Measurements from ENCODE around the gene JCAD. TPM values are rescaled to one million over a fixed set of nuclear protein-coding genes. Genes with fewer than 3 reads are reported as not detected.

The JCAD gene
- polyA plus RNA-seq, 2 of the 4 experiments (the other 2 are of a cell fraction) = 4.4 to 6.4 TPM

GRCh38 chr10:30047924-30048531 lies 11.4 kb downstream of the JCAD start:
- Histone ChIP-seq H3K9me3 (no peaks in the 10 kb centered on the region), H3K4me2 (no peak overlapping the region), H3K27ac (no peak overlapping the region), H3K4me3 (no peak overlapping the region), H3K4me1 (peaks cover 16% of the 10 kb centered on the region)
- DNase-seq (ENCODE audit: low read depth in 1 of 2, low spot score in 1 of 2) = no peak
- ATAC-seq = no peak; a peak in 1 of 6 replicates
- FAIRE-seq = no peak
- CTCF ChIA-PET = interaction anchor here (1.1 to 1.4 kb wide), 2 partner anchors 17 to 50 kb away, joined by 3 read pairs; no protein-coding TSS in a partner anchor
- TF ChIP-seq REST (IDR thresholded peaks at IDR 0.05) (no peak), EHF (CRISPR knock-in tag; IDR thresholded peaks at IDR 0.05) (no peak), JUN (IDR thresholded peaks at IDR 0.05) (no peak), ZSCAN20 (CRISPR knock-in tag; IDR thresholded peaks at IDR 0.05) (no peak), BCL3 (IDR thresholded peaks at IDR 0.05) (no peak)
- POLR2A ChIA-PET = no interaction called here
- WGBS (ENCODE audit: missing lambda C conversion rate) = 81% methylated on average over 11 of the region's 11 CpGs

- no peak for FAIRE-seq
- CTCF ChIA-PET = interaction anchor here (1.1 to 1.4 kb wide), 2 partner anchors 18 to 49 kb away, joined by 3 read pairs; no protein-coding TSS in a partner anchor
Observed at GRCh38 chr10:30047430-30047829, 12.0 kb downstream of the JCAD start.

More at GRCh38 chr10:30047430-30047829, 12.0 kb downstream of the JCAD start:
- H3K4me3 ChIP-seq = no peak overlapping the region
- H3K9me3 ChIP-seq = no peaks in the 10 kb centered on the region
- H3K4me2 ChIP-seq = no peak overlapping the region
- POLR2A ChIA-PET = no interaction called here
- no peak overlapping the region for H3K27ac ChIP-seq
- WGBS (ENCODE audit: missing lambda C conversion rate) = 95% methylated on average over 18 of the region's 21 CpGs
- TF ChIP-seq JUNB (IDR thresholded peaks at IDR 0.05) (no peak), CBX8 (IDR thresholded peaks at IDR 0.05) (no peak), RFX5 (IDR thresholded peaks at IDR 0.05) (no peak), MYC (IDR thresholded peaks at IDR 0.05; ENCODE audit: borderline replicate concordance, low read length) (no peak), KDM1A (IDR thresholded peaks at IDR 0.05; ENCODE audit: low read depth) (no peak), REST (IDR thresholded peaks at IDR 0.05) (no peak), PHF8 (IDR thresholded peaks at IDR 0.05; ENCODE audit: borderline replicate concordance, low read depth) (no peak), ZC3H11A (IDR thresholded peaks at IDR 0.05) (no peak), E2F6 (IDR thresholded peaks at IDR 0.05; ENCODE audit: borderline replicate concordance, low read depth) (no peak), TP53 (CRISPR knock-in tag; IDR thresholded peaks at IDR 0.05) (no peak), POLR2A (IDR thresholded peaks at IDR 0.05; ENCODE audit: low read length) (no peak), HEYL (CRISPR knock-in tag; IDR thresholded peaks at IDR 0.05) (no peak), MAZ (IDR thresholded peaks at IDR 0.05; ENCODE audit: borderline replicate concordance, low read depth, low read length) (no peak), BHLHE40 (IDR thresholded peaks at IDR 0.05; ENCODE audit: low read depth, low read length) (no peak), RAD21 (conservative IDR thresholded peaks at IDR 0.05 in 1 of 2, IDR thresholded peaks at IDR 0.05 in 1 of 2) (no peak), CBX2 (IDR thresholded peaks at IDR 0.05; ENCODE audit: borderline replicate concordance, low read depth) (no peak), MAX (IDR thresholded peaks at IDR 0.05) (no peak), BCL3 (IDR thresholded peaks at IDR 0.05) (no peak), ESRRA (IDR thresholded peaks at IDR 0.05; ENCODE audit: borderline replicate concordance, low read length) (no peak), CTCF (IDR thresholded peaks at IDR 0.05) (no peak)
- DNase-seq (ENCODE audit: low read depth in 1 of 2, low spot score in 1 of 2) (no peak), ATAC-seq (no peak)
- peaks cover 12% of the 10 kb centered on the region for H3K4me1 ChIP-seq

Data from A549 (cell line).